ENCODE results near the gene CHMP2A.

The CHMP2A gene

GRCh38 chr19:58554494-58555368, at the start of gene CHMP2A:
Gene CHMP2A, minus strand, starts transcription at chr19:58555105. Its CDS starts 893 bp downstream, at chr19:58554212.
- peak within 1 kb of the TSS; percentile 80 to 97 (median 91) for H3K9ac ChIP-seq (ENCODE audit: low read length in 5 of 5)
- H3K9me3 ChIP-seq (ENCODE audit: control insufficient read depth in 5 of 5, low read length in 5 of 5) = no peaks in the 10 kb centered on the region
- H3K27me3 ChIP-seq (ENCODE audit: control insufficient read depth in 5 of 5, insufficient read depth in 4 of 5, low read length in 5 of 5) = no peaks in the 10 kb centered on the region
- peak within 1 kb of the TSS; percentile 98 for H3K27ac ChIP-seq (ENCODE audit: low read depth, low read length)
- peak within 1 kb of the TSS; percentile 87 to 97 (median 95) for H3K4me3 ChIP-seq (ENCODE audit: low read depth in 1 of 5, low read length in 5 of 5)
- H3K4me1 ChIP-seq (ENCODE audit: control insufficient read depth in 5 of 5, insufficient read depth in 5 of 5, low read length in 5 of 5) = peaks cover 12 to 53% (median 49%) of the 10 kb centered on the region in 5 donors
- peaks cover 0 to 45% (median 45%) of the 10 kb centered on the region in 5 donors for H3K36me3 ChIP-seq (ENCODE audit: control insufficient read depth in 5 of 5, insufficient read depth in 5 of 5, low read length in 5 of 5)

GRCh38 chr19:58586133-58586765, 31.3 kb upstream of the CHMP2A start:
- no peak overlapping the region for H3K27ac ChIP-seq (ENCODE audit: low read depth, low read length)

GRCh38 chr19:58585442-58586132, 30.7 kb upstream of the CHMP2A start:
- no peak overlapping the region for H3K4me3 ChIP-seq (ENCODE audit: low read depth in 1 of 5, low read length in 5 of 5)
- peaks cover 0 to 30% (median 18%) of the 10 kb centered on the region in 5 donors for H3K36me3 ChIP-seq (ENCODE audit: control insufficient read depth in 5 of 5, insufficient read depth in 5 of 5, low read length in 5 of 5)
- peaks cover 2 to 11% (median 8%) of the 10 kb centered on the region in 5 donors for H3K4me1 ChIP-seq (ENCODE audit: control insufficient read depth in 5 of 5, insufficient read depth in 5 of 5, low read length in 5 of 5)
- no peak overlapping the region for H3K27ac ChIP-seq (ENCODE audit: low read depth, low read length)
- no peaks in the 10 kb centered on the region for H3K9me3 ChIP-seq (ENCODE audit: control insufficient read depth in 5 of 5, low read length in 5 of 5)
- no peak overlapping the region for H3K9ac ChIP-seq (ENCODE audit: low read length in 5 of 5)
- H3K27me3 ChIP-seq (ENCODE audit: control insufficient read depth in 5 of 5, insufficient read depth in 4 of 5, low read length in 5 of 5) = no peaks in the 10 kb centered on the region

More at GRCh38 chr19:58586133-58586765, 31.3 kb upstream of the CHMP2A start:
- H3K36me3 ChIP-seq (ENCODE audit: control insufficient read depth in 5 of 5, insufficient read depth in 5 of 5, low read length in 5 of 5) = peaks cover 0 to 30% (median 18%) of the 10 kb centered on the region in 5 donors
- H3K27me3 ChIP-seq (ENCODE audit: control insufficient read depth in 5 of 5, insufficient read depth in 4 of 5, low read length in 5 of 5) = no peaks in the 10 kb centered on the region
- H3K4me3 ChIP-seq (ENCODE audit: low read depth in 1 of 5, low read length in 5 of 5) = no peak overlapping the region
- H3K9me3 ChIP-seq (ENCODE audit: control insufficient read depth in 5 of 5, low read length in 5 of 5) = no peaks in the 10 kb centered on the region
- H3K4me1 ChIP-seq (ENCODE audit: control insufficient read depth in 5 of 5, insufficient read depth in 5 of 5, low read length in 5 of 5) = peaks cover 2 to 6% (median 3%) of the 10 kb centered on the region in 5 donors
- H3K9ac ChIP-seq (ENCODE audit: low read length in 5 of 5) = no peak overlapping the region

- no peak overlapping the region for H3K4me3 ChIP-seq (ENCODE audit: low read depth in 1 of 5, low read length in 5 of 5)
- no peaks in the 10 kb centered on the region for H3K9me3 ChIP-seq (ENCODE audit: control insufficient read depth in 5 of 5, low read length in 5 of 5)
- H3K4me1 ChIP-seq (ENCODE audit: control insufficient read depth in 5 of 5, insufficient read depth in 5 of 5, low read length in 5 of 5) = peaks cover 2 to 11% (median 8%) of the 10 kb centered on the region in 5 donors
- H3K9ac ChIP-seq (ENCODE audit: low read length in 5 of 5) = no peak overlapping the region
- H3K36me3 ChIP-seq (ENCODE audit: control insufficient read depth in 5 of 5, insufficient read depth in 5 of 5, low read length in 5 of 5) = peaks cover 0 to 30% (median 18%) of the 10 kb centered on the region in 5 donors
- no peaks in the 10 kb centered on the region for H3K27me3 ChIP-seq (ENCODE audit: control insufficient read depth in 5 of 5, insufficient read depth in 4 of 5, low read length in 5 of 5)
- H3K27ac ChIP-seq (ENCODE audit: low read depth, low read length) = no peak overlapping the region
Measured at GRCh38 chr19:58584498-58585441, 29.9 kb upstream of the CHMP2A start.

GRCh38 chr19:58582985-58583384, 28.1 kb upstream of the CHMP2A start:
- no peak overlapping the region for H3K9ac ChIP-seq (ENCODE audit: low read length in 5 of 5)
- H3K27ac ChIP-seq (ENCODE audit: low read depth, low read length) = no peak overlapping the region
- peaks cover 0 to 30% (median 18%) of the 10 kb centered on the region in 5 donors for H3K36me3 ChIP-seq (ENCODE audit: control insufficient read depth in 5 of 5, insufficient read depth in 5 of 5, low read length in 5 of 5)
- H3K4me3 ChIP-seq (ENCODE audit: low read depth in 1 of 5, low read length in 5 of 5) = no peak overlapping the region
- no peaks in the 10 kb centered on the region for H3K27me3 ChIP-seq (ENCODE audit: control insufficient read depth in 5 of 5, insufficient read depth in 4 of 5, low read length in 5 of 5)
- peaks cover 2 to 11% (median 8%) of the 10 kb centered on the region in 5 donors for H3K4me1 ChIP-seq (ENCODE audit: control insufficient read depth in 5 of 5, insufficient read depth in 5 of 5, low read length in 5 of 5)
- H3K9me3 ChIP-seq (ENCODE audit: control insufficient read depth in 5 of 5, low read length in 5 of 5) = no peaks in the 10 kb centered on the region

- H3K27ac ChIP-seq (ENCODE audit: low read depth, low read length) = no peak overlapping the region
- H3K4me3 ChIP-seq (ENCODE audit: low read depth in 1 of 5, low read length in 5 of 5) = no peak overlapping the region
Measured at GRCh38 chr19:58581227-58582141, 26.6 kb upstream of the CHMP2A start.

GRCh38 chr19:58579473-58580142, 24.7 kb upstream of the CHMP2A start:
- Histone ChIP-seq H3K36me3 (ENCODE audit: control insufficient read depth in 5 of 5, insufficient read depth in 5 of 5, low read length in 5 of 5) (peaks cover 0 to 30% (median 18%) of the 10 kb centered on the region in 5 donors), H3K4me3 (ENCODE audit: low read depth in 1 of 5, low read length in 5 of 5) (no peak overlapping the region), H3K27ac (ENCODE audit: low read depth, low read length) (no peak overlapping the region), H3K9ac (ENCODE audit: low read length in 5 of 5) (peak overlapping the region in 1 of 5 donors; percentile 13), H3K4me1 (ENCODE audit: control insufficient read depth in 5 of 5, insufficient read depth in 5 of 5, low read length in 5 of 5) (peaks cover 2 to 19% (median 14%) of the 10 kb centered on the region in 5 donors), H3K9me3 (ENCODE audit: control insufficient read depth in 5 of 5, low read length in 5 of 5) (no peaks in the 10 kb centered on the region), H3K27me3 (ENCODE audit: control insufficient read depth in 5 of 5, insufficient read depth in 4 of 5, low read length in 5 of 5) (no peaks in the 10 kb centered on the region)

More at GRCh38 chr19:58581227-58582141, 26.6 kb upstream of the CHMP2A start:
- peaks cover 2 to 11% (median 8%) of the 10 kb centered on the region in 5 donors for H3K4me1 ChIP-seq (ENCODE audit: control insufficient read depth in 5 of 5, insufficient read depth in 5 of 5, low read length in 5 of 5)
- no peaks in the 10 kb centered on the region for H3K9me3 ChIP-seq (ENCODE audit: control insufficient read depth in 5 of 5, low read length in 5 of 5)
- peak overlapping the region in 4 of 5 donors; percentile 0 to 59 (median 51) for H3K9ac ChIP-seq (ENCODE audit: low read length in 5 of 5)
- no peaks in the 10 kb centered on the region for H3K27me3 ChIP-seq (ENCODE audit: control insufficient read depth in 5 of 5, insufficient read depth in 4 of 5, low read length in 5 of 5)
- peaks cover 0 to 30% (median 18%) of the 10 kb centered on the region in 5 donors for H3K36me3 ChIP-seq (ENCODE audit: control insufficient read depth in 5 of 5, insufficient read depth in 5 of 5, low read length in 5 of 5)

All from subcutaneous abdominal adipose tissue (tissue), 5 donors.